Measurements from ENCODE around the gene THRAP3.
A peak's percentile ranks its signal among the peaks of the same experiment; 100 is the strongest.
"Not testable (repeated sequence)": the region's sequence is repeated elsewhere in the genome, so short reads cannot be mapped to it uniquely, and the experiment has no call there.

The THRAP3 gene

GRCh38 chr1:36207339-36207738 lies 16.9 kb upstream of the THRAP3 start:
- DNase-seq (ENCODE audit: low read depth): no peak

- DNase-seq (ENCODE audit: low read depth): no peak
Observed at GRCh38 chr1:36208978-36209703, 15.1 kb upstream of the THRAP3 start.

DNA sequence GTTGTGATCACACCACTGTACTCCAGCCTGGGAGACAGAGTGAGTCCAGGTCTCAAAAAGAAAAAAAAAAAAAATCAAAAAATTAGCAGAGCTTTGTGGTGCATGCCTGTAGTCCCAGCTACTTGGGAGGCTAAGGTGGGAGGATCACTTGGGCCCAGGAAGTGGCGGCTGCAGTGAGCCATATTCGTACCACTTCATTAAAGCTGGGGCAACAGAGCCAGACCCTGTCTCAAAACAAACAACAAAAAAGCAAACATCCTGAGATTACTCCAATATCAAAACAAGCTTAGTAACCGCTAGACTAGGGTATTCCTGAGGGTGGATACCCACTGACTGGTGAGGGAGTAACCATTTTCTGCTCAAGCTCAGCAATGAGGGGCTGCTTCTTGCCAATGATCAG lies 12.9 kb upstream of the THRAP3 start:
- no peak for DNase-seq (ENCODE audit: low read depth)

GRCh38 chr1:36211841-36212240 lies 12.4 kb upstream of the THRAP3 start:
- DNase-seq (ENCODE audit: low read depth): no peak

GRCh38 chr1:36212782-36213181 lies 11.5 kb upstream of the THRAP3 start:
- no peak for DNase-seq (ENCODE audit: low read depth)

DNA sequence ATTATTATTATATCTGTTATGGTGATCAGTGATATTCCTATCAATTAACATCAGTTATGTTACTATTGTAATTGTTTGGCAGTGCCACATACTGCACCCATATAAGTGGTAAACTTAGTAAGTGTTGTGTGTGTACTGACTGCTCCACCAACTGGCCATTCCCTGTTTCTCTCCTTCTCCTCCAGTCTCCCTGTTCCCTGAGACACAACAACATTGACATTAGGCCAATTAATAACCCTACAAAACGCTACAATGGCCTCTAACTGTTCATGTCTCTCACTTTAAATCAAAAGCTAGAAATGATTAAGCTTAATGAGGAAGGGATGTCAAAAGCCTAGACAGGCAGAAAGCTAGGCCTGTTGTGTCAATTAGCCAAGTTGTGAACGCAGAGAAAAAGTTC lies 6.6 kb upstream of the THRAP3 start:
- DNase-seq (ENCODE audit: low read depth): no peak

GRCh38 chr1:36221901-36222300 lies 2.3 kb upstream of the THRAP3 start:
- DNase-seq (ENCODE audit: low read depth): not testable (repeated sequence)

DNA sequence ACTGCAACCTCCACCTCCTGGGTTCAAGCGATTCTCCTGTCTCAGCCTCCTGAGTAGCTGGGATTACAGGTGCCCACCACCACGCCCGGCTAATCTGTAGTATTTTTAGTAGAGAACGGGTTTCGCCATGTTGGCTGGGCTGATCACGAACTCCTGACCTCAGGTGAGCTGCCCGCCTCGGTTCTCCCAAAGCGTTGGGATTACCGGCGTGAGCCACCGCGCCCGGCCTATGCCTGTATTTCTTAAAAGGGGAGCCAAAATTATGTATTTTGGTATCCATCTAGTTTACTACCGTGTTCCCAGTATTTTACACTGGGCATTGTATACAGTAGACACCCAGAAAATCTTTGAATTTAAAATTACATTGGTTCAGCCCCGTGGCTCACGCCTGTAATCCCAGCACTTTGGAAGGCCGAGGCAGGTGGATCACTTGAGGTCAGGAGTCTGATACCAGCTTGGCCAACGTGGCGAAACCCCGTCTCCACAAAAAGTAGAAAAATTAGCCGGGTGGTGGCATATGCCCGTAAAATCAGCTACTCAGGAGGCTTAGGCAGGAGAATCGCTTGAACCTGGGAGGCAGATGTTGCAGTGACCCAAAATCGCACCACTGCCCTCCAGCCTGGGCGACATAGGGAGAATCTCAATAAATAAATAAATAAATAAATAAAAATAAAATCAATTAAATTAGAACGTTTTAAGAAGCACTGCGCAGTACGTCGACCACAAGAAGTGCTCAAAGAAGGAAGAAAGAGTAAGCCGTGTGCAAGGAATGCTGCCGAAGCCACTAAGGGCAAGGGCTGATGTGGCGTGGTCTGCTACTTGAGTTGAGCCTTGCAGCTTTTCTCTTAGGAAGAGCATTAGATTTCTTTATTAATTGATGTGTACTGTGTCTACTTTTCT lies 1.5 kb upstream of the THRAP3 start:
- no peak for DNase-seq (ENCODE audit: low read depth)

DNA sequence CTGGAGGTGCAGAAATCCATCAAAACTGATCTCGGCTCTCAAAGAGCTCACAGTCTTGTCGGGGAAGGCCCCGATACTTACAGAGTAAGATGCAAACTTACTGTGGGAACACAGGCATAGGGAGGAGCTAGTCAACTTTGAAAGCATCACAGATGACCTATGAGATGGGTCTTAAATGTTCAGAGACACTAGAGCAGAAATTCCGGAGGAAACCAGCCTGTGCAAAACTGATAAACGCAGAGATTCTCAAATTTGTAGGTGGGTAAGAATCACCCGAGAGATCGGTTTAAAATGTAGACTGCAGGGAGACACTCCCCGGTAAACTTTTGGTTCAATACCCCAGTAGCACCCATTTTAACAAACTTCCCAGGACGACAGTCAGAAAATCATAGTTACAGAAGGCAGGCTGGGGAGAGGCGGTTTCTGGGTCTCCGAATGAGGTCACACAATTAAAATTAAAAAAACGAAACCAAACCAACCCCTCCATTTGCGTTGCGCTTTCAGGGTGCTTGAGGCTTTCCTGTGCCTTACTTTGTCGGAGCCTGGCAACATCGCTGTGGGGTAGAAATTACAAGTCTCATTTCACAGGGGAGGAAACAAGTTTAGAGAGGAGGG lies 755 bp upstream of the THRAP3 start:
- DNase-seq (ENCODE audit: low read depth): peak; percentile 13

DNA sequence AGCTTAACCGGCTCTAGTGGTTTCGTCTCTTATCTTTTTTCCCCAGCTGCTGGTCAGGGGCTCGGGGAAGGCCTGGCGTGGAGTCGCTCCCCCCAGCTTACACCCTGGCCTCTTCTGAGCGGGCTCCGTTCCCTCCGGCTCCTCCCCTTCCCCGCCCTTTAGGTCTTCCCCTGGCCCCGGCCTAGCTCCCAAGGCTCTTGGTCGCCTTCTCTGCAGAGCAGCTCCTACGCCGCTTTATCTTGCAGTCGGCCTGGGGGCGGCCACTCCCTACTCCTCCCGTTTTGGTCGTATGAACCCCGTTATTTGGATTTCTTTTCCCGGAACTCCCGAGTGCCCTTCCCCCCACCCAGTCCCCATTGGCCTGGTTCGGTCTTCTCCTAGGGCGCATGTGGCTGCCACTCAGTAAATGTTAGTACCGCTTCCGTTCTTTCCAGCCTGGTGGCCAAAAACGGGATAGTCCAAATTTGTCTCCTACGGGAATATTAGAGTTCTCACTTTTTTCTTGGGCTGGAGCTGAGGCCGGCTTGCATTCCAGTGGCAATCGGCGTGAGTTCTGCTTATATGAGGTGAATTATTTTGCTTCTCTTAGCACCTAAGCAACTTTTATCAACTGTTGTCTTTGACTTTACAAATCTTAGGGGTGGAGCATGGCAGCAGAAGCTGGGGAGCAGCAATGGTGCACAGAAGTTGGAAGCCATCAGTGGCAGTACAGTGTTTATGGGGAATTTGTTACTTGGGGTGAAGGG lies 467 bp downstream of the THRAP3 start:
- peak; percentile 53 for DNase-seq (ENCODE audit: low read depth)

- DNase-seq (ENCODE audit: low read depth): no peak
Observed at GRCh38 chr1:36225283-36225899, 1.1 kb downstream of the THRAP3 start.

GRCh38 chr1:36230279-36230678 lies 6.0 kb downstream of the THRAP3 start:
- not testable (repeated sequence) for DNase-seq (ENCODE audit: low read depth)

- no peak for DNase-seq (ENCODE audit: low read depth)
Observed at GRCh38 chr1:36231191-36231590, 6.9 kb downstream of the THRAP3 start.

- DNase-seq (ENCODE audit: low read depth): no peak
Observed at GRCh38 chr1:36232212-36233095, 8.2 kb downstream of the THRAP3 start.

DNA sequence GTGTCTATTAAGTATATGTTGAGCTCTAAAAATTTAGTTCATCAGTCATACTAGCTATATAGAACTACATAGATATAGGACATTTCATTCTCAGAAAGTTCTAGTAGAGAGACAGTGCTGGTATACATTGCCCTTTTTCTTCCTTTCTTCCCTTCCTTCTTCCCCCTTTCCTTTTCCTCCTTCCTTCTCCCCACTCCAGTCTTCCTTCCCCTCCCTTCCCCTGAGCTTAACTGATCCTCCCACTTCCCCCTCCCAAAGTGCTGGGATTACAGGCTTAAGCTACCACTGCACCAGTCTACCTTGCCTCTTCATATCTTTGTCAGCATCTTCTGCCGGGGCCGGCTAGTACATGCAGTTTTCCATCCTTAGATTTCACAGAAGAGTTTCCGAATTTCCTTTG lies 12.1 kb downstream of the THRAP3 start:
- no peak for DNase-seq (ENCODE audit: low read depth)

GRCh38 chr1:36238433-36238832 lies 14.2 kb downstream of the THRAP3 start:
- no peak for DNase-seq (ENCODE audit: low read depth)

DNA sequence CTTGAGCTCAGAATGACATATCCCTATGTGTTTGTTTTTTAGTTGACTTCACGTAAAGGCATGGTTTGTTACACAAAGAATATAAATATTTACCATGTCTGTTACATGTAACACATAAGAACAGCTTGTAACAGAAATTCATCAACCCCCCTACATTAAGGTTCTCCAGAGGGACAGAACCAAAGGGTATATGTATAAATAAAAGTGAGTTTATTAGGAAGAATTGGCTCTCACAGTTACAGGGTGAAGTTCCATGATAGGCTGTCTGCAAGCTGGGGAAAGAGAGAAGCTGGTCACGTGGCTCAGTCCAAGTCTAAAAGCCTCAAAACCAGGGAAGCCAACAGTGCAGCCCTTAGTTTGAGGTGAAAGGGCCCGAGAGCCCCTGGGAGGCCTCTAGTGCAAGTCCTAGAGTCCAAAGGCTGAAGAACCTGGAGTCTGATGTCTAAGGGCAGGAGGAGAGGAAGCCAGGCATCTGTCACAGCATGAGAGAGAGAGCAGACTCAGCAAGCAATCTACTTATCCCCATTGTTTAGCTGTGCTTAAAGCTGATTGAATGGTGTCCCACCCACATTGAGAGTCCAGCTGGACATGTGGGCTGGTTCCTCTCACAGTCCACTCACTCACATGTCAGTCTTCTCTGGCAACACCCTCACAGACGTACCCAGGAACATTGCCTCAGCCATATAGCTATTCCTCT lies 15.8 kb downstream of the THRAP3 start:
- DNase-seq (ENCODE audit: low read depth): no peak

GRCh38 chr1:36247538-36247937 lies 23.3 kb downstream of the THRAP3 start:
- no peak for DNase-seq (ENCODE audit: low read depth)

DNA sequence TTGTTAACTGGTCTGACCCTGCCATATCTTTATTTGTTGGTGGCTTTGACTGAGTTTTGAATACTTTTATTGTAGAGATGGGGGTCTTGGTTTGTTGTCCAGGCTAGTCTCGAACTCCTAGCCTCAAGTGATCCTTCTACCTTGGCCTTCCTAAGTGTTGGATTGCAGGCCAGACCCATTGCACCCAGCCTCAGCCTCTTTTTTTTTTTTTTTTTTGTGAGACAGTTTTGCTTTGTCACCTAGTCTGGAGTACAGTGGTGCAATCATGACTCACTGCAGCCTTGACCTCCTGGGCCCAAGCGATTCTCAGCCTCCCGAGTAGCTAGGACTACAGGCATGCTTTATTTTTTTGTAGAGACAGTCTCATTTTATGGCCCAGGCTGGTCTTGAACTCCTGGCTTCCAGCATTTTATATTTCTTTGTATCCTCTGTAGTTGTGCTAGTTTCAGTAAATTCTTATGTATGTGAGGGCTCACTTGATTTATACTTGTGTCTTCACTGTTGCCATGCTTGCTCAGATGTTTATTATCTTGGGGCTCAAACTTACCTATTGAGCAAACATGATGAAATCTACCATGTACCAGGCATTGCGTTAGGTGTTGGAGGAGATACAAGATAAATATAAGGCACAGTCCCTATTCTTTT lies 24.1 kb downstream of the THRAP3 start:
- DNase-seq (ENCODE audit: low read depth): no peak
